H1 (cell line): ENCODE measurements around the gene HK1. TPM values are rescaled to one million over a fixed set of nuclear protein-coding genes. Genes with fewer than 3 reads are reported as not detected.

Source experiments
- CTCF ChIA-PET: fragments of 300-600 bp; sonication (Branson Sonifier 250); formaldehyde crosslinking; loops from one replicate; lab custom pipeline; 2021; ENCODE audit not compliant: partially characterized antibody; lab: Charles Lee
- POLR2A ChIA-PET: fragments of 300-600 bp; sonication (Branson Sonifier 250); formaldehyde crosslinking; loops from one replicate; lab custom pipeline; 2021; ENCODE audit warnings: inconsistent platforms; ENCODE audit not compliant: partially characterized antibody; lab: Charles Lee
- DNase-seq, 2 experiments: peaks; one replicate each; pipeline versions ENCODE4 v3.0.0 to v3.0.0-alpha.2; 2010 to 2022; ENCODE audit warnings: low spot score in 2 of 2, low read depth in 1 of 2, mixed read lengths in 1 of 2
- FAIRE-seq: peaks from 2 replicates; lab custom pipeline; 2011; peaks lifted over from hg19 to GRCh38; lab: Jason Lieb, UNC
- H2AFZ ChIP-seq: 2 replicates; pipeline ENCODE4 v1.8.1; 2012; ENCODE audit warnings: low read length, inconsistent platforms
- H2AK5ac ChIP-seq: 2 replicates; pipeline ENCODE4 v1.6.1; 2013; ENCODE audit warnings: low read depth, low read length
- H2BK120ac ChIP-seq: replicated peaks from 2 replicates; pipeline ENCODE3; 2013; ENCODE audit warnings: low read depth, low read length, inconsistent platforms
- H2BK12ac ChIP-seq: 2 replicates; pipeline ENCODE4 v1.6.1; 2013; ENCODE audit warnings: low read depth, low read length
- H2BK15ac ChIP-seq: 2 replicates; pipeline ENCODE4 v1.6.1; 2013; ENCODE audit warnings: low read length
- H2BK20ac ChIP-seq: 2 replicates; pipeline ENCODE4 v1.6.1; 2013; ENCODE audit warnings: low read length
- H2BK5ac ChIP-seq: 2 replicates; pipeline ENCODE4 v1.6.1; 2013; ENCODE audit warnings: low read depth, low read length
- H3K14ac ChIP-seq: 2 replicates; pipeline ENCODE4 v1.6.1; 2013; ENCODE audit warnings: inconsistent platforms; ENCODE audit not compliant: insufficient read length
- H3K18ac ChIP-seq: 2 replicates; pipeline ENCODE4 v1.6.1; 2013; ENCODE audit warnings: low read length; ENCODE audit errors: extremely low read depth
- H3K23ac ChIP-seq: 2 replicates; pipeline ENCODE4 v1.6.1; 2013; ENCODE audit warnings: inconsistent platforms; ENCODE audit not compliant: insufficient read length
- H3K23me2 ChIP-seq: 2 replicates; pipeline ENCODE4 v1.6.1; 2013; ENCODE audit warnings: low read depth, low read length
- H3K27ac ChIP-seq: 2 replicates; pipeline ENCODE4 v1.6.1; 2011; ENCODE audit warnings: low read depth, low read length, inconsistent platforms
- H3K27me3 ChIP-seq, 4 experiments: replicated peaks in 1 of 4; 1 replicate in 1 of 4; 2 replicates in 3 of 4; pipeline versions ENCODE4 v1.6.1 to v1.8.1; 2011 to 2013; ENCODE audit warnings: low read length in 3 of 4, mild to moderate bottlenecking in 3 of 4, inconsistent platforms in 2 of 4, mixed read lengths in 2 of 4, moderate library complexity in 1 of 4; ENCODE audit not compliant: control insufficient read depth in 3 of 4, insufficient read depth in 3 of 4; ENCODE audit errors: extremely low read depth in 1 of 4
- H3K36me3 ChIP-seq, 4 experiments: 2 replicates each; pipeline versions ENCODE4 v1.6.1 to v1.8.1; 2011 to 2013; ENCODE audit warnings: mild to moderate bottlenecking in 4 of 4, low read length in 3 of 4, moderate library complexity in 2 of 4, control low read depth in 1 of 4, inconsistent platforms in 1 of 4; ENCODE audit not compliant: insufficient read depth in 4 of 4, control insufficient read depth in 2 of 4
- H3K4ac ChIP-seq: replicated peaks from 2 replicates; pipeline ENCODE3; 2013; ENCODE audit warnings: low read length, low read depth, mixed read lengths, inconsistent platforms; ENCODE audit not compliant: insufficient read length
- H3K4me1 ChIP-seq, 4 experiments: replicated peaks in 1 of 4; 1 replicate in 1 of 4; 2 replicates in 3 of 4; pipeline versions ENCODE4 v1.6.1 to v1.8.1; 2011 to 2013; ENCODE audit warnings: low read length in 3 of 4, inconsistent platforms in 2 of 4, mixed read lengths in 1 of 4; ENCODE audit not compliant: insufficient read depth in 4 of 4, control insufficient read depth in 3 of 4
- H3K4me2 ChIP-seq, 2 experiments: 2 replicates each; pipeline versions ENCODE4 v1.6.1 to v1.8.1; 2011 to 2013; ENCODE audit warnings: low read depth in 2 of 2, low read length in 2 of 2, control low read depth in 1 of 2, inconsistent platforms in 1 of 2, mild to moderate bottlenecking in 1 of 2; ENCODE audit not compliant: insufficient read depth in 1 of 2
- H3K4me3 ChIP-seq, 4 experiments: fragments of 200-600, 300-600 bp in 1 of 4; sonication (generic), shearing (Covaris generic), sonication (Bioruptor Twin) in 1 of 4; 2 replicates each; pipeline versions ENCODE4 v1.5.1 to v1.8.1; 2011 to 2016; ENCODE audit warnings: low read length in 4 of 4, low read depth in 3 of 4, control low read depth in 2 of 4, inconsistent platforms in 2 of 4, mild to moderate bottlenecking in 2 of 4, mixed read lengths in 1 of 4, moderate library complexity in 1 of 4; ENCODE audit not compliant: insufficient read depth in 2 of 4; ENCODE audit errors: extremely low read depth in 1 of 4
- H3K56ac ChIP-seq: replicated peaks from 2 replicates; pipeline ENCODE3; 2013; ENCODE audit warnings: low read depth, mild to moderate bottlenecking, mixed read lengths, low read length, inconsistent platforms; ENCODE audit not compliant: insufficient read length
- H3K79me1 ChIP-seq: 2 replicates; pipeline ENCODE4 v1.6.1; 2013; ENCODE audit warnings: low read depth, low read length, control low read depth
- H3K79me2 ChIP-seq, 2 experiments: 2 replicates each; pipeline versions ENCODE4 v1.6.1 to v1.8.1; 2012 to 2013; ENCODE audit warnings: low read length in 2 of 2, mild to moderate bottlenecking in 2 of 2, inconsistent platforms in 1 of 2; ENCODE audit not compliant: insufficient read depth in 2 of 2, control insufficient read depth in 1 of 2
- H3K9ac ChIP-seq, 4 experiments: replicated peaks in 1 of 4; 1 replicate in 1 of 4; 2 replicates in 3 of 4; pipeline versions ENCODE4 v1.6.1 to v1.8.1; 2011 to 2013; ENCODE audit warnings: low read depth in 3 of 4, low read length in 3 of 4, control low read depth in 2 of 4, mild to moderate bottlenecking in 2 of 4, moderate library complexity in 2 of 4, inconsistent platforms in 1 of 4; ENCODE audit errors: extremely low read depth in 1 of 4
- H3K9me3 ChIP-seq, 2 experiments: 2 replicates each; pipeline versions ENCODE4 v1.6.1 to v1.8.1; 2012 to 2013; ENCODE audit warnings: mild to moderate bottlenecking in 2 of 2, moderate library complexity in 2 of 2, control low read depth in 1 of 2, inconsistent platforms in 1 of 2, low read depth in 1 of 2, low read length in 1 of 2, mixed read lengths in 1 of 2; ENCODE audit not compliant: insufficient read depth in 2 of 2
- H4K20me1 ChIP-seq, 2 experiments: replicated peaks in 1 of 2; 2 replicates each; pipeline versions ENCODE3 to v1.8.1; 2011 to 2013; ENCODE audit warnings: inconsistent platforms in 2 of 2, low read length in 2 of 2, mild to moderate bottlenecking in 1 of 2; ENCODE audit not compliant: insufficient read depth in 2 of 2, control insufficient read depth in 1 of 2
- H4K5ac ChIP-seq: 2 replicates; pipeline ENCODE4 v1.6.1; 2013; ENCODE audit warnings: low read length, low read depth, mixed read lengths, inconsistent platforms; ENCODE audit not compliant: insufficient read length
- H4K8ac ChIP-seq: 2 replicates; pipeline ENCODE4 v1.8.0; 2013; ENCODE audit warnings: mild to moderate bottlenecking, moderate library complexity, low read length, inconsistent platforms; ENCODE audit not compliant: insufficient read depth; ENCODE audit errors: extremely low read depth
- H4K91ac ChIP-seq: replicated peaks from 2 replicates; pipeline ENCODE3; 2013; ENCODE audit warnings: low read length, mixed read lengths, inconsistent platforms; ENCODE audit not compliant: insufficient read length
- BCL11A ChIP-seq, 2 experiments: IDR thresholded peaks; one replicate each; pipeline ENCODE4 v1.6.1; 2011; ENCODE audit warnings: low read depth in 2 of 2, low read length in 2 of 2, mild to moderate bottlenecking in 2 of 2
- CBX5 ChIP-seq: fragments of 300-800, 300-1000 bp; sonication (generic); IDR thresholded peaks from 2 replicates; pipeline ENCODE4 v1.7.1; 2016; ENCODE audit warnings: antibody characterized with exemption, low read length, low read depth
- GABPA ChIP-seq: IDR thresholded peaks from 2 replicates; pipeline ENCODE4 v1.6.1; 2011; ENCODE audit warnings: mild to moderate bottlenecking, low read length, moderate library complexity, borderline replicate concordance; ENCODE audit not compliant: insufficient read depth
- JUN ChIP-seq: IDR thresholded peaks from 2 replicates; pipeline ENCODE4 v1.6.1; 2011; ENCODE audit warnings: low read depth, mild to moderate bottlenecking, improper control_type of control experiment, low read length
- NANOG ChIP-seq: IDR thresholded peaks from 2 replicates; pipeline ENCODE4 v1.6.1; 2011; ENCODE audit warnings: low read length, low read depth, mild to moderate bottlenecking, inconsistent platforms; ENCODE audit not compliant: insufficient read depth, poor library complexity, severe bottlenecking
- RBBP5 ChIP-seq: IDR thresholded peaks from 2 replicates; pipeline ENCODE4 v1.7.1; 2012; ENCODE audit warnings: low read depth, mild to moderate bottlenecking, inconsistent platforms, low read length, moderate library complexity, borderline replicate concordance
- SP4 ChIP-seq: IDR thresholded peaks from 2 replicates; pipeline ENCODE4 v1.6.1; 2012; ENCODE audit warnings: low read length, inconsistent platforms
- WGBS, 2 experiments: shearing (Covaris generic) in 1 of 2; methylation state at CpG; one replicate each; pipeline versions ENCODE4 v1.1.6 to v1.1.7; 2013 to 2015; ENCODE audit warnings: low lambda C conversion rate in 2 of 2, mixed read lengths in 2 of 2, inconsistent platforms in 1 of 2, low coverage in 1 of 2, missing lambda C conversion rate in 1 of 2; ENCODE audit not compliant: insufficient replicate concordance in 2 of 2, insufficient coverage in 1 of 2, insufficient read length in 1 of 2; ENCODE audit errors: extremely low coverage in 1 of 2, missing lambda C conversion rate in 1 of 2; 5-methylcytosine and 5-hydroxymethylcytosine counted together
- polyA plus RNA-seq, 7 experiments: library from polyadenylated mRNA; depleted of rRNA in 3 of 7; stranded (reverse) in 5 of 7; unstranded in 2 of 7; fragments of >200 nt in 5 of 7; fragments of 200-250 nt in 2 of 7; gene quantifications; 1 replicate in 5 of 7; 2 replicates in 1 of 7; 4 replicates in 1 of 7; pipeline versions ENCODE4 v1.2.1 to v1.2.3, GENCODE V29; 2011 to 2013; ENCODE audit warnings: missing spikeins in 2 of 7, mixed read lengths in 2 of 7
- total RNA-seq: library from RNA; stranded (reverse); fragmentation: NEBNext Ultra II Directional; extraction: Animal tissue kit (Norgen Biotek cat#: 25700); gene quantifications from 2 replicates; pipeline ENCODE4 v1.2.1, GENCODE V29; 2021

HK1 gene
- total and polyA plus RNA-seq, 2 of the 8 experiments (the other 6 are each of a cell fraction or from before 2014, with no cell fraction given), result 55.8 to 247 TPM

GRCh38 chr10:69426376-69426727, 148.1 kb downstream of the HK1 start:
- POLR2A ChIA-PET, result no interaction called here
- Histone ChIP-seq H3K4me3 (no peak overlapping the region), H3K56ac (no peak overlapping the region), H3K4ac (no peak overlapping the region), H3K79me2 (no peaks in the 10 kb centered on the region), H2BK12ac (no peak overlapping the region), H3K27ac (no peak overlapping the region), H3K18ac (no peak overlapping the region), H2AFZ (no peak overlapping the region), H4K91ac (no peak overlapping the region), H4K8ac (peak overlapping the region; percentile 63), H2BK120ac (no peak overlapping the region), H3K27me3 (no peaks in the 10 kb centered on the region), H3K23ac (no peak overlapping the region), H3K4me2 (no peak overlapping the region), H3K9me3 (no peaks in the 10 kb centered on the region), H2AK5ac (no peak overlapping the region), H4K5ac (no peak overlapping the region), H3K14ac (no peak overlapping the region), H3K4me1 (no peaks in the 10 kb centered on the region), H3K23me2 (no peaks in the 10 kb centered on the region), H2BK20ac (no peak overlapping the region), H3K79me1 (no peaks in the 10 kb centered on the region), H3K9ac (no peak overlapping the region), H4K20me1 (no peaks in the 10 kb centered on the region), H3K36me3 (no peaks in the 10 kb centered on the region), H2BK15ac (no peak overlapping the region), H2BK5ac (no peak overlapping the region)
- WGBS, 2 experiments, result 82% methylated on average over 4 of the region's 4 CpGs; no CpG with 5 or more reads in 1 of the 2 experiments
- no peak for DNase-seq
- TF ChIP-seq JUN, result no peak
- TF ChIP-seq CBX5, result no peak
- no peak for TF ChIP-seq NANOG
- no peak for TF ChIP-seq SP4
- TF ChIP-seq RBBP5, result no peak
- TF ChIP-seq GABPA, result no peak
- no peak for TF ChIP-seq BCL11A (IDR thresholded peaks at IDR 0.05; ENCODE audit: low read depth in 2 of 2, low read length in 2 of 2)
- FAIRE-seq, result no peak
- CTCF ChIA-PET, result interaction anchor here (0.6 to 16.6 kb wide), 9 partner anchors 8 to 532 kb away, joined by 3 to 150 read pairs (median 4); partner anchors contain the start of gene TSPAN15
